Hepatocyte (in vitro differentiated cells): Measurements from ENCODE around the gene TMEM107. TPM values are rescaled to one million over a fixed set of nuclear protein-coding genes. Genes with fewer than 3 reads are reported as not detected.

Experiments used
- DNase-seq: peaks from one replicate; pipeline ENCODE4 v3.0.0-alpha.2; 2016; ENCODE audit warnings: low spot score
- H2AFZ ChIP-seq: fragments of 200-600 bp; sonication (generic); 2 replicates; pipeline ENCODE4 v1.6.0; 2016; ENCODE audit warnings: antibody characterized with exemption, mild to moderate bottlenecking
- H3K27ac ChIP-seq: fragments of 200-600 bp; sonication (generic); 2 replicates; pipeline ENCODE4 v1.5.1; 2016; ENCODE audit warnings: mild to moderate bottlenecking
- H3K27me3 ChIP-seq: fragments of 200-600 bp; sonication (generic); 2 replicates; pipeline ENCODE4 v1.6.1; 2016
- H3K36me3 ChIP-seq: fragments of 200-600 bp; sonication (generic); replicated peaks from 2 replicates; pipeline ENCODE4 v1.5.1; 2016; ENCODE audit warnings: low read depth; ENCODE audit not compliant: insufficient read depth
- H3K4me1 ChIP-seq: fragments of 200-600 bp; sonication (generic); 2 replicates; pipeline ENCODE4 v1.5.1; 2016; ENCODE audit warnings: mild to moderate bottlenecking, moderate library complexity; ENCODE audit not compliant: insufficient read depth
- H3K4me2 ChIP-seq: fragments of 200-600 bp; sonication (generic); 2 replicates; pipeline ENCODE4 v1.6.0; 2016
- H3K4me3 ChIP-seq: fragments of 200-600 bp; sonication (generic); 2 replicates; pipeline ENCODE4 v1.5.1; 2016; ENCODE audit warnings: mild to moderate bottlenecking
- H3K79me2 ChIP-seq: fragments of 200-600 bp; sonication (generic); 2 replicates; pipeline ENCODE4 v1.6.0; 2017; ENCODE audit warnings: mild to moderate bottlenecking
- H3K9me2 ChIP-seq: fragments of 200-600 bp; sonication (generic); replicated peaks from 2 replicates; pipeline ENCODE4 v1.6.0; 2017; ENCODE audit warnings: mild to moderate bottlenecking; ENCODE audit not compliant: insufficient read depth
- H3K9me3 ChIP-seq: fragments of 200-600 bp; sonication (generic); 2 replicates; pipeline ENCODE4 v1.5.1; 2016; ENCODE audit warnings: low read depth, mild to moderate bottlenecking
- H4K20me1 ChIP-seq: fragments of 200-600 bp; sonication (generic); 2 replicates; pipeline ENCODE4 v1.6.0; 2016; ENCODE audit warnings: mild to moderate bottlenecking; ENCODE audit not compliant: insufficient read depth, poor library complexity, severe bottlenecking
- CTCF ChIP-seq: fragments of 200-600 bp; sonication (generic); IDR thresholded peaks from 2 replicates; pipeline ENCODE4 v1.5.1; 2016; ENCODE audit warnings: antibody characterized with exemption, mild to moderate bottlenecking; ENCODE audit not compliant: poor library complexity
- EZH2 ChIP-seq: fragments of 200-600 bp; sonication (generic); IDR thresholded peaks from 2 replicates; pipeline ENCODE4 v1.6.1; 2016; ENCODE audit warnings: antibody characterized with exemption, mild to moderate bottlenecking, borderline replicate concordance
- EZH2phosphoT487 ChIP-seq: fragments of 200-600 bp; sonication (generic); IDR thresholded peaks from one replicate; pipeline ENCODE4 v1.6.1; 2018; ENCODE audit warnings: antibody characterized with exemption, mild to moderate bottlenecking, low read depth, moderate library complexity; ENCODE audit not compliant: unreplicated experiment, severe bottlenecking
- WGBS: methylation state at CpG from one replicate; pipeline ENCODE4 v1.1.6; 2016; ENCODE audit warnings: low lambda C conversion rate; ENCODE audit errors: missing lambda C conversion rate; 5-methylcytosine and 5-hydroxymethylcytosine counted together
- polyA plus RNA-seq: library from polyadenylated mRNA; unstranded; fragments of >200 nt; fragmentation: Nextera tagmentation; extraction: Ambion mirVana; gene quantifications from 2 replicates; pipeline ENCODE4 v1.2.1, GENCODE V29; 2016
- total RNA-seq: library from RNA; depleted of rRNA; stranded (reverse); fragments of >200 nt; gene quantifications from 2 replicates; pipeline ENCODE4 v1.2.3, GENCODE V29; 2014

The TMEM107 gene
- total and polyA plus RNA-seq, 2 experiments from 2014 or later: 12.8 to 21.1 TPM

DNA sequence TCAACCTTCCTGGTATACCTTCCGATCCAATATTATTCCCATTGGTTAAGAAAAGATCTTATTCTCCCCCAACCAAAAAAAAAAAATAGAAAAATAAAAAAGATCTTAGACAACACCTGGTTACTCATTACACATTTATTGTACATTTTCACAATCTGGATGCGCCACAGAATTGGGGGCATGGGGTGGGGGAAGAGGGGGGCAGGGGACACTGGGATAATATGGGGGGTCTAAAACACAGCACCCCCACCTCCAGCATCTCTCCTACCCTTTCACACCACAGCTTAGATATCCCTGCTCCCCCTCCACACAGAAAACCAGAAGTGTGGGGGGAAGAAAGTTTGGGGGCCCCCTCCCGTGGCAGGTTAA is 17.2 kb downstream of the TMEM107 start:
- TF ChIP-seq EZH2phosphoT487 (no peak), EZH2 (no peak), CTCF (no peak)
- H4K20me1 ChIP-seq: peaks cover 5% of the 10 kb centered on the region
- WGBS: 81% methylated on average over 3 of the region's 3 CpGs

DNA sequence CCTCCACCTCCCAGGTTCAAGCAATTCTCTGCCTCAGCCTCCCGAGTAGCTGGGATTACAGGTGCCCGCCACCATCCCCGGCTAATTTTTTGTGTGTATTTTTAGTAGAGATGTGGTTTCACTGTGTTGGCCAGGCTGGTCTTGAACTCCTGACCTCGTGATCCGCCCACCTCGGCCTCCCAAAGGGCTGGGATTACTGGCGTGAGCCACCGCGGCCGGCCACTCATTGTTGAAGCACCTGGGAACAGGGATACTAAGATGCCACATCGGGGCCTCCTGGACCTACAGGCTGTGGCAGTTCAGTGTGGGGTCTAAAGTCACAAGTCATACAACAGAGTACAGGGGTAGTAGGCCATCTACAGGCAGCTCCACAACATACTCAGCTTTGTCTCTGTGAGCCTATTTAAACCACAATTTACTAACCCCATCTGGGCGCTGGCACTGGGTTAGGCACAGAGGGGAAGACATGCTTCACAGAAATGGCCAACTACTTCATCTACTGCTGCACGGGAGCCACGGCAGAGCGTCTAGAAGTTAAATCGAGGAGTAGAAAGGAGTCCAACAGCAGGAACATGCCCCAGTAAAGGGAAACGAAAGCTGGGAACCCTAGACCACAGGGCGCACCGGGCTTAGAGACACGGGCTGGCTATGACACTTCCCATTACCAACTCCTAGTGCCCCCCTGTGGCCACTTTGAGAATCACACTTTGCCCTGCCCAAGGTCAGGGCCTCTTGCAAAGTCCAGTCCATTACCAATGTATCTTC is 17.7 kb downstream of the TMEM107 start:
- H3K4me3 ChIP-seq: no peak overlapping the region
- no peaks in the 10 kb centered on the region for H3K9me2 ChIP-seq
- H3K4me1 ChIP-seq: peaks cover 31% of the 10 kb centered on the region
- 64% methylated on average over 20 of the region's 20 CpGs for WGBS
- no peak overlapping the region for H2AFZ ChIP-seq
- peaks cover 37% of the 10 kb centered on the region for H3K79me2 ChIP-seq
- no peaks in the 10 kb centered on the region for H3K27me3 ChIP-seq
- peak overlapping the region; percentile 58 for H3K4me2 ChIP-seq
- H4K20me1 ChIP-seq: peaks cover 5% of the 10 kb centered on the region
- DNase-seq: peak; percentile 94
- H3K27ac ChIP-seq: peak overlapping the region; percentile 96
- no peaks in the 10 kb centered on the region for H3K36me3 ChIP-seq
- no peaks in the 10 kb centered on the region for H3K9me3 ChIP-seq
- no peak for TF ChIP-seq EZH2
- peak; percentile 90 for TF ChIP-seq CTCF
- no peak for TF ChIP-seq EZH2phosphoT487

More for the DNA sequence above, 17.2 kb downstream of the TMEM107 start:
- no peak overlapping the region for H3K4me3 ChIP-seq
- no peak for DNase-seq
- H2AFZ ChIP-seq: no peak overlapping the region
- H3K9me2 ChIP-seq: no peaks in the 10 kb centered on the region
- no peak overlapping the region for H3K4me2 ChIP-seq
- no peaks in the 10 kb centered on the region for H3K27me3 ChIP-seq
- H3K27ac ChIP-seq: no peak overlapping the region
- peaks cover 33% of the 10 kb centered on the region for H3K4me1 ChIP-seq
- H3K9me3 ChIP-seq: no peaks in the 10 kb centered on the region
- H3K79me2 ChIP-seq: peaks cover 41% of the 10 kb centered on the region
- H3K36me3 ChIP-seq: no peaks in the 10 kb centered on the region

DNA sequence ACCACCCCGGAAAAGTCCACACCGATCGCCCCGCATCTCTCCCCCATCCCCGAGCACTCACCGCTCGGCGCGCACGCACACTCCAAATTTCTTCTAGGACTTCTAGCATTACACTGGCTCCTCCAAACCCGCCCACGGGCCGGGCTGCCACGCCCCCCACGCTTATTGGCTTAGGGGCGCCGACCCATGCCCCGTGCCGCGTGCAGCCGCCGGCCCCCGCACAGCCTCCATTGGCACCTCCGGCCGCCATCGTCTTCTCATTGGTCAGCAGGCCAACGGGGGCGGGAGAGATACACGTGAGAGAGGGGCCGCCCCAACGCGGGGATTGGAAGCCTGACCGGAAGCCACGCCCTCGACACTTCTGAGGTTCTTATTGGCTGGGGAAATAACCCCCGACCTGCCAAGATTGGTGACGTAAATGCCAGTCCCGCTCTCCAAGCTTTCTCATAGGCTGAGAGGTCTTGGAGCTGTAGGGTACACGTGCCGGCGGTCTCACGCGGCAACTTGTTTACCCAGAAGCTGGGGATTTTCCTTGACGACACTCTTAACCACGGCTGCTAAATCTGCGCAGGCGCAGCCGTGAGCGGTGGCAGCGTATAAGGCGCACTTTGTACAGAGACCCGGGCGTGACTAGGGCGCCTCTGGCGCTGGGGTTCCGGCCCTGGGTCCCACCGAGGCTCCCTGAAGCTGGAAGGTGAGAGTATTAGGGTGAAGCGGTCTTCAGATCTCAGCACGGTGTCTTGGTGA is 19.8 kb downstream of the TMEM107 start:
- Histone ChIP-seq H3K9me3 (no peaks in the 10 kb centered on the region), H4K20me1 (peaks cover 6% of the 10 kb centered on the region), H2AFZ (no peak overlapping the region), H3K79me2 (peaks cover 35% of the 10 kb centered on the region), H3K4me2 (peak overlapping the region; percentile 87), H3K36me3 (no peaks in the 10 kb centered on the region), H3K9me2 (no peaks in the 10 kb centered on the region), H3K4me1 (peaks cover 33% of the 10 kb centered on the region), H3K27ac (peak overlapping the region; percentile 99), H3K27me3 (no peaks in the 10 kb centered on the region), H3K4me3 (peak overlapping the region; percentile 11)
- peak; percentile 100 for DNase-seq
- TF ChIP-seq EZH2 (no peak), EZH2phosphoT487 (no peak), CTCF (no peak)
- WGBS: 2% methylated on average over 57 of the region's 59 CpGs
